Measurements from ENCODE around the gene IGF1R. TPM values are rescaled to one million over a fixed set of nuclear protein-coding genes. Genes with fewer than 3 reads are reported as not detected.

IGF1R gene
- total and polyA plus RNA-seq, 2 of the 13 experiments (the other 11 are each of a cell fraction or from before 2014, with no cell fraction given): 15.9 to 18.4 TPM

DNA sequence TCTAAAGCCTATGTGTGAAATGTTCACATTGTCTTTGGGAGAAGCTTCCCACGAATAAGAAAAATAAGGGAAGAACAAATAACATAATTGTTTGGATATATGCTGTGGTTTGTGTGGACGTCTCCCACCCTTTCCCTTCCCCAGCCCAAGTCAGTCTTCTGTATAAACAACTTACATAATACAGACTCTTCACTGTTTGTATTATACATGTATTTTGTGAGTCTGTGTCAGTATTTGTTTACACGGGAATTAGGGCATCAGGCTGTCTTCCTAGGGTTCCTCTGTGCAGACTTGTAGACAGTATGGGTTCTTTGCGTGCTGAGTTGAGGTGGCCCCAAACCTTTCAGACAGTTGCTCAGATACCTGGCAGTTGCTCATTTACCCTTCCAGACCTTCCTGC is 103.4 kb downstream of the IGF1R start (continued):
- TF ChIP-seq, protein P1, sequence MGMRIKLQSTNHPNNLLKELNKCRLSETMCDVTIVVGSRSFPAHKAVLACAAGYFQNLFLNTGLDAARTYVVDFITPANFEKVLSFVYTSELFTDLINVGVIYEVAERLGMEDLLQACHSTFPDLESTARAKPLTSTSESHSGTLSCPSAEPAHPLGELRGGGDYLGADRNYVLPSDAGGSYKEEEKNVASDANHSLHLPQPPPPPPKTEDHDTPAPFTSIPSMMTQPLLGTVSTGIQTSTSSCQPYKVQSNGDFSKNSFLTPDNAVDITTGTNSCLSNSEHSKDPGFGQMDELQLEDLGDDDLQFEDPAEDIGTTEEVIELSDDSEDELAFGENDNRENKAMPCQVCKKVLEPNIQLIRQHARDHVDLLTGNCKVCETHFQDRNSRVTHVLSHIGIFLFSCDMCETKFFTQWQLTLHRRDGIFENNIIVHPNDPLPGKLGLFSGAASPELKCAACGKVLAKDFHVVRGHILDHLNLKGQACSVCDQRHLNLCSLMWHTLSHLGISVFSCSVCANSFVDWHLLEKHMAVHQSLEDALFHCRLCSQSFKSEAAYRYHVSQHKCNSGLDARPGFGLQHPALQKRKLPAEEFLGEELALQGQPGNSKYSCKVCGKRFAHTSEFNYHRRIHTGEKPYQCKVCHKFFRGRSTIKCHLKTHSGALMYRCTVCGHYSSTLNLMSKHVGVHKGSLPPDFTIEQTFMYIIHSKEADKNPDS (CRISPR knock-in tag; IDR thresholded peaks at IDR 0.05): no peak
- TF ChIP-seq NFE2 (CRISPR knock-in tag; IDR thresholded peaks at IDR 0.05) (no peak), BCL6 (CRISPR knock-in tag; IDR thresholded peaks at IDR 0.05) (0 out of 2 replicates have a peak, but pooled peaks have one; percentile 40), POLR2G (IDR thresholded peaks at IDR 0.05; ENCODE audit: low read depth, low read length) (no peak), ZNF138 (CRISPR knock-in tag; IDR thresholded peaks at IDR 0.05; ENCODE audit: low read depth) (no peak), POLR2AphosphoS2 (IDR thresholded peaks at IDR 0.05; ENCODE audit: low read depth, low read length) (no peak), NR2C2 (CRISPR knock-in tag; IDR thresholded peaks at IDR 0.05; ENCODE audit: borderline replicate concordance) (no peak), MIXL1 (CRISPR knock-in tag; IDR thresholded peaks at IDR 0.05) (0 out of 2 replicates have a peak, but pooled peaks have one; percentile 17), TOPORS (CRISPR knock-in tag; IDR thresholded peaks at IDR 0.05) (no peak), EP300 (IDR thresholded peaks at IDR 0.05; ENCODE audit: low read depth in 2 of 2, low read length in 2 of 2) (peak in 1 of 2 experiments; percentile 37; a peak in 1 of 4 replicates), EP300 (CRISPR knock-in tag; IDR thresholded peaks at IDR 0.05; ENCODE audit: borderline replicate concordance) (no peak), FOXA1 (IDR thresholded peaks at IDR 0.05) (no peak), FOXA1 (CRISPR knock-in tag; IDR thresholded peaks at IDR 0.05) (peak; percentile 25; the same call in 1 of the 2 replicates), SOX5 (CRISPR knock-in tag; IDR thresholded peaks at IDR 0.05; ENCODE audit: borderline replicate concordance) (peak; percentile 40; the same call in 1 of the 2 replicates), ZNF878 (CRISPR knock-in tag; IDR thresholded peaks at IDR 0.05) (no peak), FOSL2 (CRISPR knock-in tag; IDR thresholded peaks at IDR 0.05) (0 out of 2 replicates have a peak, but pooled peaks have one; percentile 15), HHEX (CRISPR knock-in tag; IDR thresholded peaks at IDR 0.05) (peak; percentile 67; the same call in 1 of the 2 replicates), HDAC2 (CRISPR knock-in tag; IDR thresholded peaks at IDR 0.05) (no peak), FOXP1 (IDR thresholded peaks at IDR 0.05) (no peak), FOXP1 (CRISPR knock-in tag; IDR thresholded peaks at IDR 0.05) (peak; percentile 84), HMG20A (CRISPR knock-in tag; IDR thresholded peaks at IDR 0.05; ENCODE audit: borderline replicate concordance) (peak; percentile 15; the same call in 1 of the 2 replicates), ZNF605 (CRISPR knock-in tag; IDR thresholded peaks at IDR 0.05) (no peak), NFRKB (IDR thresholded peaks at IDR 0.05) (no peak), ZNF335 (CRISPR knock-in tag; IDR thresholded peaks at IDR 0.05) (no peak)
- TF ChIP-seq, protein P2, sequence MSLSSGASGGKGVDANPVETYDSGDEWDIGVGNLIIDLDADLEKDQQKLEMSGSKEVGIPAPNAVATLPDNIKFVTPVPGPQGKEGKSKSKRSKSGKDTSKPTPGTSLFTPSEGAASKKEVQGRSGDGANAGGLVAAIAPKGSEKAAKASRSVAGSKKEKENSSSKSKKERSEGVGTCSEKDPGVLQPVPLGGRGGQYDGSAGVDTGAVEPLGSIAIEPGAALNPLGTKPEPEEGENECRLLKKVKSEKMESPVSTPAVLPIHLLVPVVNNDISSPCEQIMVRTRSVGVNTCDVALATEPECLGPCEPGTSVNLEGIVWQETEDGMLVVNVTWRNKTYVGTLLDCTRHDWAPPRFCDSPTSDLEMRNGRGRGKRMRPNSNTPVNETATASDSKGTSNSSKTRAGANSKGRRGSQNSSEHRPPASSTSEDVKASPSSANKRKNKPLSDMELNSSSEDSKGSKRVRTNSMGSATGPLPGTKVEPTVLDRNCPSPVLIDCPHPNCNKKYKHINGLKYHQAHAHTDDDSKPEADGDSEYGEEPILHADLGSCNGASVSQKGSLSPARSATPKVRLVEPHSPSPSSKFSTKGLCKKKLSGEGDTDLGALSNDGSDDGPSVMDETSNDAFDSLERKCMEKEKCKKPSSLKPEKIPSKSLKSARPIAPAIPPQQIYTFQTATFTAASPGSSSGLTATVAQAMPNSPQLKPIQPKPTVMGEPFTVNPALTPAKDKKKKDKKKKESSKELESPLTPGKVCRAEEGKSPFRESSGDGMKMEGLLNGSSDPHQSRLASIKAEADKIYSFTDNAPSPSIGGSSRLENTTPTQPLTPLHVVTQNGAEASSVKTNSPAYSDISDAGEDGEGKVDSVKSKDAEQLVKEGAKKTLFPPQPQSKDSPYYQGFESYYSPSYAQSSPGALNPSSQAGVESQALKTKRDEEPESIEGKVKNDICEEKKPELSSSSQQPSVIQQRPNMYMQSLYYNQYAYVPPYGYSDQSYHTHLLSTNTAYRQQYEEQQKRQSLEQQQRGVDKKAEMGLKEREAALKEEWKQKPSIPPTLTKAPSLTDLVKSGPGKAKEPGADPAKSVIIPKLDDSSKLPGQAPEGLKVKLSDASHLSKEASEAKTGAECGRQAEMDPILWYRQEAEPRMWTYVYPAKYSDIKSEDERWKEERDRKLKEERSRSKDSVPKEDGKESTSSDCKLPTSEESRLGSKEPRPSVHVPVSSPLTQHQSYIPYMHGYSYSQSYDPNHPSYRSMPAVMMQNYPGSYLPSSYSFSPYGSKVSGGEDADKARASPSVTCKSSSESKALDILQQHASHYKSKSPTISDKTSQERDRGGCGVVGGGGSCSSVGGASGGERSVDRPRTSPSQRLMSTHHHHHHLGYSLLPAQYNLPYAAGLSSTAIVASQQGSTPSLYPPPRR (CRISPR knock-in tag; IDR thresholded peaks at IDR 0.05; ENCODE audit: borderline replicate concordance): peak; percentile 67; the same call in 1 of the 2 replicates
- TF ChIP-seq, protein P3, sequence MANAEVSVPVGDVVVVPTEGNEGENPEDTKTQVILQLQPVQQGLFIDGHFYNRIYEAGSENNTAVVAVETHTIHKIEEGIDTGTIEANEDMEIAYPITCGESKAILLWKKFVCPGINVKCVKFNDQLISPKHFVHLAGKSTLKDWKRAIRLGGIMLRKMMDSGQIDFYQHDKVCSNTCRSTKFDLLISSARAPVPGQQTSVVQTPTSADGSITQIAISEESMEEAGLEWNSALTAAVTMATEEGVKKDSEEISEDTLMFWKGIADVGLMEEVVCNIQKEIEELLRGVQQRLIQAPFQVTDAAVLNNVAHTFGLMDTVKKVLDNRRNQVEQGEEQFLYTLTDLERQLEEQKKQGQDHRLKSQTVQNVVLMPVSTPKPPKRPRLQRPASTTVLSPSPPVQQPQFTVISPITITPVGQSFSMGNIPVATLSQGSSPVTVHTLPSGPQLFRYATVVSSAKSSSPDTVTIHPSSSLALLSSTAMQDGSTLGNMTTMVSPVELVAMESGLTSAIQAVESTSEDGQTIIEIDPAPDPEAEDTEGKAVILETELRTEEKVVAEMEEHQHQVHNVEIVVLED (CRISPR knock-in tag; IDR thresholded peaks at IDR 0.05; ENCODE audit: borderline replicate concordance): no peak
